Spleen (tissue), 11 donors: ENCODE results near the gene ARHGEF2. TPM values are rescaled to one million over a fixed set of nuclear protein-coding genes. Genes with fewer than 3 reads are reported as not detected.

Source experiments
- DNase-seq: peaks from one replicate; pipeline ENCODE4 v3.0.0-alpha.2; 2020
- H3K27ac ChIP-seq, 8 donors: fragments of 200-600 bp; sonication (generic) in 7 of 8; 1 replicate in 4 of 8; 2 replicates in 4 of 8; pipeline versions ENCODE4 v1.5.0 to v1.8.0; 2016 to 2021; ENCODE audit warnings: inconsistent platforms in 4 of 8, mild to moderate bottlenecking in 4 of 8, moderate library complexity in 1 of 8
- H3K27me3 ChIP-seq, 7 donors: fragments of 200-600 bp; sonication (generic) in 6 of 7; replicated peaks in 1 of 7; 1 replicate in 4 of 7; 2 replicates in 3 of 7; pipeline versions ENCODE4 v1.5.0 to v1.8.0; 2016 to 2021; ENCODE audit warnings: inconsistent platforms in 3 of 7, mild to moderate bottlenecking in 1 of 7
- H3K36me3 ChIP-seq, 6 donors: fragments of 200-600 bp; sonication (generic) in 5 of 6; 1 replicate in 4 of 6; 2 replicates in 2 of 6; pipeline versions ENCODE4 v1.5.0 to v1.8.0; 2016 to 2021; ENCODE audit warnings: inconsistent platforms in 2 of 6
- H3K4me1 ChIP-seq, 6 donors: fragments of 200-600 bp; sonication (generic) in 5 of 6; 1 replicate in 3 of 6; 2 replicates in 3 of 6; pipeline versions ENCODE4 v1.5.0 to v1.8.0; 2016 to 2021; ENCODE audit warnings: inconsistent platforms in 3 of 6
- H3K4me3 ChIP-seq, 8 donors: fragments of 200-600 bp; sonication (generic) in 7 of 8; 1 replicate in 4 of 8; 2 replicates in 4 of 8; pipeline versions ENCODE4 v1.5.0 to v1.8.0; 2016 to 2021; ENCODE audit warnings: inconsistent platforms in 4 of 8, mild to moderate bottlenecking in 4 of 8, moderate library complexity in 2 of 8
- H3K9me3 ChIP-seq, 8 donors: fragments of 200-600 bp; sonication (generic) in 7 of 8; 1 replicate in 4 of 8; 2 replicates in 4 of 8; pipeline versions ENCODE4 v1.5.0 to v1.8.0; 2016 to 2021; ENCODE audit warnings: inconsistent platforms in 4 of 8
- POLR2A ChIP-seq, 3 donors: fragments of 450-650 bp; IDR thresholded peaks; one replicate each; pipeline ENCODE4 v1.5.1; 2017; ENCODE audit warnings: antibody characterized with exemption in 3 of 3, mild to moderate bottlenecking in 1 of 3
- POLR2AphosphoS5 ChIP-seq, 3 donors: sonication (generic); formaldehyde crosslinking; IDR thresholded peaks; one replicate each; pipeline ENCODE4 v1.5.1; 2017; ENCODE audit warnings: antibody characterized with exemption in 3 of 3
- WGBS, 5 donors: extraction: QIAGEN DNeasy Blood & Tissue Kit in 3 of 5; methylation state at CpG; one replicate each; pipeline versions ENCODE4 v1.1.5 to v1.1.7; 2013 to 2018; 5-methylcytosine and 5-hydroxymethylcytosine counted together
- intact Hi-C: fragments of 100-400 bp; cut with DNase I; formaldehyde crosslinking; loops from one replicate; pipeline ENCODE4 v1.15.0; 2023; ENCODE audit warnings: low total_unique reads
- polyA plus RNA-seq, 3 donors: library from polyadenylated mRNA; stranded (reverse); fragments of 200-250 nt; gene quantifications; one replicate each; pipeline ENCODE4 v1.2.1, GENCODE V29; 2013
- total RNA-seq, 7 donors: library from RNA; depleted of rRNA in 3 of 7; stranded (reverse); fragments of >200 nt in 3 of 7; fragmentation: NEBNext Ultra II Directional in 4 of 7; extraction: Animal tissue kit (Norgen Biotek cat#: 25700) in 4 of 7; gene quantifications; one replicate each; pipeline versions ENCODE4 v1.1.0 to v1.2.1, GENCODE V29; 2016 to 2021
- TF ChIP-seq, protein P1 (sequence below), 11 experiments: fragments of 200-600 bp in 7 of 11; fragments of 450-650 bp in 4 of 11; sonication (generic) in 4 of 11; IDR thresholded peaks in 8 of 11; conservative IDR thresholded peaks in 3 of 11; 1 replicate in 7 of 11; 2 replicates in 4 of 11; pipeline versions ENCODE4 v1.4.0 to v1.8.0; 2016 to 2021; ENCODE audit warnings: antibody characterized with exemption in 11 of 11, inconsistent platforms in 4 of 11, mild to moderate bottlenecking in 1 of 11
- donor health status: healthy with polysubstance abuse.
- donor health status: DM: no; HTN: no; CAD: no; lungs with moderate emphysema.
- donor health status: DM: no; HTN: no; CAD: no.
- donor health status: Bipolar disorder and iron deficiency.
- donor health status: healthy.
- donor health status: DM: no; HTN: no; CAD: no.
- donor health status: DM: yes; HTN: yes; CAD: no.

ARHGEF2 gene
- total and polyA plus RNA-seq, 10 donors = 45.1 to 228 (median 167) TPM

DNA sequence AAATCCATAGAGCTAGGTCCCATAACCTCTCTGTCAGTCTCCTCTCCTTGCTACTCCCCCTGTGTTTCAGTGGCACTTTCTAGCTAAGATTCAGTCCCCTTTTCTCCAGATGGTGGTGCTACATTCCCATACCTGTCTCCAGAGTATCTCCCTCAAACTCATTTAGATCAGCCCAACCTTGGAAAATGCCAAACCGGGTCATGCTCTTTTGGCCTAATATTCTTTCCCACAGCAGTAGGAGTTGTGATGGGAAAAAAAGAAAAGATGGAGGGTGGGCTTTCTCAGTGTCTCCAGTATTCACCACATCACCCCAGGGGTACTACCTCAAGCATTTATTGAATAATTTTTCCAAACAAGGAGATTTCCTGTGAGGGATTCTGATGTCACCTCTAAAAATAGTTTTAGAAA lies 40.1 kb downstream of the ARHGEF2 start:
- intact Hi-C loops = no loop called here
- WGBS, 5 donors = 0 to 2% (median 0%) methylated on average over 1 of the region's 1 CpG
- H3K4me1 ChIP-seq = peaks cover 48 to 78% (median 68%) of the 10 kb centered on the region in 6 donors
- H3K4me3 ChIP-seq = no peak overlapping the region
- H3K9me3 ChIP-seq = no peaks in the 10 kb centered on the region
- no peak for DNase-seq
- no peaks in the 10 kb centered on the region for H3K27me3 ChIP-seq
- peak in 1 of 3 donors; percentile 41 for TF ChIP-seq POLR2AphosphoS5 (IDR thresholded peaks at IDR 0.05)
- TF ChIP-seq, protein P1, sequence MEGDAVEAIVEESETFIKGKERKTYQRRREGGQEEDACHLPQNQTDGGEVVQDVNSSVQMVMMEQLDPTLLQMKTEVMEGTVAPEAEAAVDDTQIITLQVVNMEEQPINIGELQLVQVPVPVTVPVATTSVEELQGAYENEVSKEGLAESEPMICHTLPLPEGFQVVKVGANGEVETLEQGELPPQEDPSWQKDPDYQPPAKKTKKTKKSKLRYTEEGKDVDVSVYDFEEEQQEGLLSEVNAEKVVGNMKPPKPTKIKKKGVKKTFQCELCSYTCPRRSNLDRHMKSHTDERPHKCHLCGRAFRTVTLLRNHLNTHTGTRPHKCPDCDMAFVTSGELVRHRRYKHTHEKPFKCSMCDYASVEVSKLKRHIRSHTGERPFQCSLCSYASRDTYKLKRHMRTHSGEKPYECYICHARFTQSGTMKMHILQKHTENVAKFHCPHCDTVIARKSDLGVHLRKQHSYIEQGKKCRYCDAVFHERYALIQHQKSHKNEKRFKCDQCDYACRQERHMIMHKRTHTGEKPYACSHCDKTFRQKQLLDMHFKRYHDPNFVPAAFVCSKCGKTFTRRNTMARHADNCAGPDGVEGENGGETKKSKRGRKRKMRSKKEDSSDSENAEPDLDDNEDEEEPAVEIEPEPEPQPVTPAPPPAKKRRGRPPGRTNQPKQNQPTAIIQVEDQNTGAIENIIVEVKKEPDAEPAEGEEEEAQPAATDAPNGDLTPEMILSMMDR (IDR thresholded peaks at IDR 0.05 in 8 of 11, conservative IDR thresholded peaks at IDR 0.05 in 3 of 11) = peak; percentile 50 to 89 (median 74)
- no peak for TF ChIP-seq POLR2A (IDR thresholded peaks at IDR 0.05)
- peaks cover 0 to 4% (median 2%) of the 10 kb centered on the region in 6 donors for H3K36me3 ChIP-seq
- H3K27ac ChIP-seq = peak overlapping the region; percentile 27 to 90 (median 64)

- H3K4me3 ChIP-seq = peak overlapping the region; percentile 35 to 93 (median 76)
- TF ChIP-seq, protein P1 (IDR thresholded peaks at IDR 0.05 in 8 of 11, conservative IDR thresholded peaks at IDR 0.05 in 3 of 11) = no peak
- TF ChIP-seq POLR2AphosphoS5 (IDR thresholded peaks at IDR 0.05) = no peak
- no peak for TF ChIP-seq POLR2A (IDR thresholded peaks at IDR 0.05)
- intact Hi-C loops = no loop called here
- peaks cover 49 to 78% (median 68%) of the 10 kb centered on the region in 6 donors for H3K4me1 ChIP-seq
- H3K27me3 ChIP-seq = no peaks in the 10 kb centered on the region
- H3K9me3 ChIP-seq = no peaks in the 10 kb centered on the region
- WGBS, 5 donors = 82 to 89% (median 88%) methylated on average over 24 of the region's 24 CpGs
- no peak for DNase-seq
- peaks cover 0 to 35% (median 23%) of the 10 kb centered on the region in 6 donors for H3K36me3 ChIP-seq
- peak overlapping the region; percentile 90 to 95 (median 94) for H3K27ac ChIP-seq
Measured at GRCh38 chr1:155934936-155935590, 43.3 kb downstream of the ARHGEF2 start.

GRCh38 chr1:155934097-155934935 lies 44.0 kb downstream of the ARHGEF2 start, which contains the start of gene KHDC4:
Gene KHDC4, minus strand, starts transcription at chr1:155934413. Its CDS starts 40 bp downstream, at chr1:155934373.
- H3K4me1 ChIP-seq = peaks cover 45 to 78% (median 65%) of the 10 kb centered on the region in 6 donors
- no peaks in the 10 kb centered on the region for H3K27me3 ChIP-seq
- H3K9me3 ChIP-seq = no peaks in the 10 kb centered on the region
- peak within 1 kb of the TSS; percentile 60 to 93 (median 76) for H3K4me3 ChIP-seq
- intact Hi-C loops = no loop called here
- peak; percentile 100 for TF ChIP-seq POLR2AphosphoS5 (IDR thresholded peaks at IDR 0.05)
- TF ChIP-seq POLR2A (IDR thresholded peaks at IDR 0.05) = peak; percentile 66 to 93 (median 89)
- TF ChIP-seq, protein P1 (IDR thresholded peaks at IDR 0.05 in 8 of 11, conservative IDR thresholded peaks at IDR 0.05 in 3 of 11) = peak in 10 of 11 experiments; percentile 26 to 62 (median 41)
- WGBS, 5 donors = 0 to 1% (median 1%) methylated on average over 41 to 50 of the region's 50 CpGs
- H3K27ac ChIP-seq = peak within 1 kb of the TSS; percentile 90 to 95 (median 94)
- DNase-seq = peak; percentile 97
- peaks cover 0 to 42% (median 31%) of the 10 kb centered on the region in 6 donors for H3K36me3 ChIP-seq
